ENCODE data around the gene SENP8. TPM values are rescaled to one million over a fixed set of nuclear protein-coding genes. Genes with fewer than 3 reads are reported as not detected.

SENP8 gene
- total and polyA plus RNA-seq, 2 of the 13 experiments (the other 11 are each of a cell fraction or from before 2014, with no cell fraction given) = 2.7 to 3.0 TPM

DNA sequence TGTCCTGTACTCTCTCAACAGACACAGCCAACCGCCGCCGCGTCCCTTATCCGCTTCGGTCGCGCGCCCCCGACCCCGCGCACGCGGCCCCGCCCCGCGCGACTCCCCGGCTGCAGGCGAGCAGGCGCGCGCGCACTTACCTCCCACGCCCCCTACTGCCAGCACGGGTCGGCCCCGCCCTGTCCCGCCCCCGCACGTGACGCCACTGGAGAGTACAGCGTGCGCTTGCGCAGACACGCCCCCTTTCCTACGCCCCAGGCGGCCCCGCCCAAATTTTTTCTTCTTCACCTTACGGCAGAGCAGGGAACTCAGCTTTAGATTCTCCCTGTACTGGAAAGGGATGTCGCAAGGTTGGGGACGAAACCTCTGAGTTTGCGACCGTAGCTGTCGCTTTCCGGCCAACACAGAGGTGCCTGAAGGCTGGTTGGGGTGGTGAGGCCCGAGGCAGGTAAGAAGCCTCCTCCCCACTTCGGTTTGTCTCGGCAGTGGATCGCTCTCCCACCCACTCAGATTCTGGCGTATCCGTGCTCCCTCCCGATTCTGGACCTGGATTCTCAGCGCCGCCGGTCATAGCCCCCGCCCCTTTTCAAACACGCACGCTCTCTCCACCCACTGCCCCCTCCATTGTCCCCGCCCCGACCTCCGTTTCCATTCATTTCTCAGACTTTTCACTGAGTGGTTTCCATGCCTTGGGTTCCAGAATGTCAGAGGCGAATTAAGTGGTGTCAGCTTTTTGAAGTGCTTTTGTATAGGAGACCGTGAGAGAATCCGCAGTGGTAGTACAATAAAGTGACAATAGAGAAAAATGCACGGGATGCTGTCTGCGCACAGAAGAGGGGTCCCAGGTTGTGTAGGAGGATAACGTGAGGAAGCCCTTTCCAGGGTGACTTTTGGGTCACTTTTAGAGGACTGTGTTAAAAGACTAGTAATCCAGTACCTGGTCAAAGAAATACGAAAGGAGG is at the start of gene SENP8, which contains the start of gene MYO9A (continued):
- TF ChIP-seq, protein P1, sequence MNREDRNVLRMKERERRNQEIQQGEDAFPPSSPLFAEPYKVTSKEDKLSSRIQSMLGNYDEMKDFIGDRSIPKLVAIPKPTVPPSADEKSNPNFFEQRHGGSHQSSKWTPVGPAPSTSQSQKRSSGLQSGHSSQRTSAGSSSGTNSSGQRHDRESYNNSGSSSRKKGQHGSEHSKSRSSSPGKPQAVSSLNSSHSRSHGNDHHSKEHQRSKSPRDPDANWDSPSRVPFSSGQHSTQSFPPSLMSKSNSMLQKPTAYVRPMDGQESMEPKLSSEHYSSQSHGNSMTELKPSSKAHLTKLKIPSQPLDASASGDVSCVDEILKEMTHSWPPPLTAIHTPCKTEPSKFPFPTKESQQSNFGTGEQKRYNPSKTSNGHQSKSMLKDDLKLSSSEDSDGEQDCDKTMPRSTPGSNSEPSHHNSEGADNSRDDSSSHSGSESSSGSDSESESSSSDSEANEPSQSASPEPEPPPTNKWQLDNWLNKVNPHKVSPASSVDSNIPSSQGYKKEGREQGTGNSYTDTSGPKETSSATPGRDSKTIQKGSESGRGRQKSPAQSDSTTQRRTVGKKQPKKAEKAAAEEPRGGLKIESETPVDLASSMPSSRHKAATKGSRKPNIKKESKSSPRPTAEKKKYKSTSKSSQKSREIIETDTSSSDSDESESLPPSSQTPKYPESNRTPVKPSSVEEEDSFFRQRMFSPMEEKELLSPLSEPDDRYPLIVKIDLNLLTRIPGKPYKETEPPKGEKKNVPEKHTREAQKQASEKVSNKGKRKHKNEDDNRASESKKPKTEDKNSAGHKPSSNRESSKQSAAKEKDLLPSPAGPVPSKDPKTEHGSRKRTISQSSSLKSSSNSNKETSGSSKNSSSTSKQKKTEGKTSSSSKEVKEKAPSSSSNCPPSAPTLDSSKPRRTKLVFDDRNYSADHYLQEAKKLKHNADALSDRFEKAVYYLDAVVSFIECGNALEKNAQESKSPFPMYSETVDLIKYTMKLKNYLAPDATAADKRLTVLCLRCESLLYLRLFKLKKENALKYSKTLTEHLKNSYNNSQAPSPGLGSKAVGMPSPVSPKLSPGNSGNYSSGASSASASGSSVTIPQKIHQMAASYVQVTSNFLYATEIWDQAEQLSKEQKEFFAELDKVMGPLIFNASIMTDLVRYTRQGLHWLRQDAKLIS (CRISPR knock-in tag; IDR thresholded peaks at IDR 0.05) = no peak
- TF ChIP-seq, protein P2, sequence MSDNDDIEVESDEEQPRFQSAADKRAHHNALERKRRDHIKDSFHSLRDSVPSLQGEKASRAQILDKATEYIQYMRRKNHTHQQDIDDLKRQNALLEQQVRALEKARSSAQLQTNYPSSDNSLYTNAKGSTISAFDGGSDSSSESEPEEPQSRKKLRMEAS (IDR thresholded peaks at IDR 0.05) = peak; percentile 56; the same call in 1 of the 2 replicates
- TF ChIP-seq ZNF703 (CRISPR knock-in tag; IDR thresholded peaks at IDR 0.05; ENCODE audit: borderline replicate concordance) (no peak), RFX3 (CRISPR knock-in tag; IDR thresholded peaks at IDR 0.05) (no peak), TARDBP (CRISPR knock-in tag; IDR thresholded peaks at IDR 0.05) (peak; percentile 0; the same call in 1 of the 2 replicates), HMG20A (CRISPR knock-in tag; IDR thresholded peaks at IDR 0.05; ENCODE audit: borderline replicate concordance) (no peak), RNF219 (CRISPR knock-in tag; IDR thresholded peaks at IDR 0.05) (no peak)
- TF ChIP-seq, protein P3, sequence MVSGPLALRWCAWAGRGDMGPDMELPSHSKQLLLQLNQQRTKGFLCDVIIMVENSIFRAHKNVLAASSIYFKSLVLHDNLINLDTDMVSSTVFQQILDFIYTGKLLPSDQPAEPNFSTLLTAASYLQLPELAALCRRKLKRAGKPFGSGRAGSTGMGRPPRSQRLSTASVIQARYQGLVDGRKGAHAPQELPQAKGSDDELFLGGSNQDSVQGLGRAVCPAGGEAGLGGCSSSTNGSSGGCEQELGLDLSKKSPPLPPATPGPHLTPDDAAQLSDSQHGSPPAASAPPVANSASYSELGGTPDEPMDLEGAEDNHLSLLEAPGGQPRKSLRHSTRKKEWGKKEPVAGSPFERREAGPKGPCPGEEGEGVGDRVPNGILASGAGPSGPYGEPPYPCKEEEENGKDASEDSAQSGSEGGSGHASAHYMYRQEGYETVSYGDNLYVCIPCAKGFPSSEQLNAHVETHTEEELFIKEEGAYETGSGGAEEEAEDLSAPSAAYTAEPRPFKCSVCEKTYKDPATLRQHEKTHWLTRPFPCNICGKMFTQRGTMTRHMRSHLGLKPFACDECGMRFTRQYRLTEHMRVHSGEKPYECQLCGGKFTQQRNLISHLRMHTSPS (CRISPR knock-in tag; IDR thresholded peaks at IDR 0.05; ENCODE audit: low read depth) = no peak
- TF ChIP-seq, protein P4, sequence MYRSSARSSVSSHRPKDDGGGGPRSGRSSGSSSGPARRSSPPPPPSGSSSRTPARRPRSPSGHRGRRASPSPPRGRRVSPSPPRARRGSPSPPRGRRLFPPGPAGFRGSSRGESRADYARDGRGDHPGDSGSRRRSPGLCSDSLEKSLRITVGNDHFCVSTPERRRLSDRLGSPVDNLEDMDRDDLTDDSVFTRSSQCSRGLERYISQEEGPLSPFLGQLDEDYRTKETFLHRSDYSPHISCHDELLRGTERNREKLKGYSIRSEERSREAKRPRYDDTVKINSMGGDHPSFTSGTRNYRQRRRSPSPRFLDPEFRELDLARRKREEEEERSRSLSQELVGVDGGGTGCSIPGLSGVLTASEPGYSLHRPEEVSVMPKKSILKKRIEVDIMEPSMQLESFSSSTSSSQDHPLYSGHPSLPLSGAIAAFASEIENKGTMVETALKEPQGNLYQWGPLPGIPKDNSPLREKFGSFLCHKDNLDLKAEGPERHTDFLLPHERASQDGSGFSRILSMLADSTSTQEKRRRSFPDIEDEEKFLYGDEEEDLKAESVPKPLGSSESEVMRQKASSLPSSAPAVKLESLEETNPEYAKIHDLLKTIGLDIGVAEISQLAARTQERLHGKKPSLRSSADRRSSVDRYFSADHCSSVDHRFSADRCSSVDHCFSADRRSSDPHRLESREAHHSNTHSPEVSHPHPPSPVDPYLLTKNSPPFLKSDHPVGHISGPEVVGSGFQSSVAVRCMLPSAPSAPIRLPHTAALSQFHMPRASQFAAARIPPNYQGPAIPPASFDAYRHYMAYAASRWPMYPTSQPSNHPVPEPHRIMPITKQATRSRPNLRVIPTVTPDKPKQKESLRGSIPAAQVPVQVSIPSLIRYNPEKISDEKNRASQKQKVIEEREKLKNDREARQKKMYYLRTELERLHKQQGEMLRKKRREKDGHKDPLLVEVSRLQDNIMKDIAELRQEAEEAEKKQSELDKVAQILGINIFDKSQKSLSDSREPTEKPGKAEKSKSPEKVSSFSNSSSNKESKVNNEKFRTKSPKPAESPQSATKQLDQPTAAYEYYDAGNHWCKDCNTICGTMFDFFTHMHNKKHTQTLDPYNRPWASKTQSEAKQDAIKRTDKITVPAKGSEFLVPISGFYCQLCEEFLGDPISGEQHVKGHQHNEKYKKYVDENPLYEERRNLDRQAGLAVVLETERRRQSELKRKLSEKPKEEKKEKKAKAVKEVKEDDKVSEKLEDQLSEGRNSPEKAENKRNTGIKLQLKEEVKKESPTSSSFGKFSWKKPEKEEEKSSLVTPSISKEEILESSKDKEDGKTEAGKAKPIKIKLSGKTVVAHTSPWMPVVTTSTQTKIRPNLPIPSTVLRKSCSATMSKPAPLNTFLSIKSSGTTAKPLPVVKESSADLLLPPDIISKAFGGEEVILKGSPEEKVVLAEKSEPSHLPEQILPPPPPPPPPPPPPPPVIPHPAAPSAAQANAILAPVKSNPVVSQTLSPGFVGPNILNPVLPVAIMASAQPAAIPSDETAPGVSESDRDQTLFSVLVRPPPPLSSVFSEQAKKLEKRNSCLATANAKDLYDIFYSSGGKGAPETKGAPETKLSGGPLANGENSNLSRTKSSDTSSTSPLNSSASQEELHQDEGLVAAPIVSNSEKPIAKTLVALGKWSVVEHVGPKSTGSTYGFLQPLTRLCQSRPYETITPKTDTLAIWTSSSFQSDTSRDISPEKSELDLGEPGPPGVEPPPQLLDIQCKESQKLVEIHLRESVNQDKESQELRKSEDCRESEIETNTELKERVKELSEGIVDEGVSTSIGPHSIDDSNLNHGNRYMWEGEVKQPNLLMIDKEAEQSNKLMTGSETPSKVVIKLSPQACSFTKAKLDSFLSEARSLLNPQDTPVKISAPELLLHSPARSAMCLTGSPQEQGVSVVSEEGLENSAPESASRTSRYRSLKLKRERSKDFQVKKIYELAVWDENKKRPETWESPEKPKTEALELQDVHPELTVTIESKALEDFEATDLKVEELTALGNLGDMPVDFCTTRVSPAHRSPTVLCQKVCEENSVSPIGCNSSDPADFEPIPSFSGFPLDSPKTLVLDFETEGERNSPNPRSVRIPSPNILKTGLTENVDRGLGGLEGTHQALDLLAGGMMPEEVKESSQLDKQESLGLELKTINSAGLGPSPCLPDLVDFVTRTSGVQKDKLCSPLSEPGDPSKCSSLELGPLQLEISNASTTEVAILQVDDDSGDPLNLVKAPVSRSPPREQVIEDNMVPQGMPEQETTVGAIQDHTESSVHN (CRISPR knock-in tag; IDR thresholded peaks at IDR 0.05) = no peak

All from HepG2 (cell line).